Nephron progenitor cell (in vitro differentiated cells): ENCODE results near the gene CST9L.

Source experiments
- DNase-seq: peaks from one replicate; pipeline ENCODE4 v3.0.0; 2021
- H3K27ac Mint-ChIP-seq: 2 replicates; pipeline ENCODE4 v1.8.0; 2021; ENCODE audit warnings: mild to moderate bottlenecking, moderate library complexity, mixed read lengths
- H3K27me3 Mint-ChIP-seq: 2 replicates; pipeline ENCODE4 v1.8.0; 2021; ENCODE audit warnings: mild to moderate bottlenecking, low read depth, mixed read lengths; ENCODE audit not compliant: poor library complexity
- H3K36me3 Mint-ChIP-seq: 2 replicates; pipeline ENCODE4 v1.8.0; 2021; ENCODE audit warnings: low read depth, mixed read lengths
- H3K4me1 Mint-ChIP-seq: 2 replicates; pipeline ENCODE4 v1.8.0; 2021; ENCODE audit warnings: mixed read lengths
- H3K4me3 Mint-ChIP-seq: 2 replicates; pipeline ENCODE4 v1.8.0; 2021; ENCODE audit warnings: mild to moderate bottlenecking, moderate library complexity, mixed read lengths
- H3K9me3 Mint-ChIP-seq: 2 replicates; pipeline ENCODE4 v1.8.0; 2021; ENCODE audit warnings: mild to moderate bottlenecking, moderate library complexity, mixed read lengths
- TF ChIP-seq, protein P1 (sequence below): fragments of 200-600 bp; sonication (generic); IDR thresholded peaks from 2 replicates; pipeline ENCODE4 v1.5.0; 2021; ENCODE audit warnings: antibody characterized with exemption

CST9L gene

DNA sequence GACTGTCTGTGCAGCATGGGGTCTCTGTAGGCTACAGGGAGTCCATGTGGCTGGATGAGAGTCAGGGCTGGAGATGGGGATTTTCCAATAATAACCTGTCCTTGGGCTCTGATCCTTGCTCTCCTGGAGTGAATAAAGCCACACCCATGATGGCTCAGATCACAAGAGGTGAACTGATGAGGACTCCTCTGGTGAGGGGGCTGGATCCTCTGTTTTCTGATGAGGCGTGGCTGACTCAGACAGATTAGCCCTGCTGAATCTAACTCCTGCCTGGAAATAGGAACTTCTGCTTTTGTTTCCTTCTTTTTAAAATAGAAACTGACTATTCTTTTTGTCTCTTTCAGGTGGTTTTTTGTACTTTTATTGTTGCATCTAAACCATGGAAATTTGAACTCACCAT is 27.0 kb downstream of the CST9L start:
- H3K27me3 Mint-ChIP-seq, result peaks cover 6% of the 10 kb centered on the region
- DNase-seq, result no peak
- H3K9me3 Mint-ChIP-seq, result no peaks in the 10 kb centered on the region
- H3K27ac Mint-ChIP-seq, result no peak overlapping the region
- H3K4me3 Mint-ChIP-seq, result no peak overlapping the region
- H3K4me1 Mint-ChIP-seq, result peaks cover 11% of the 10 kb centered on the region
- H3K36me3 Mint-ChIP-seq, result no peaks in the 10 kb centered on the region
- TF ChIP-seq, protein P1, sequence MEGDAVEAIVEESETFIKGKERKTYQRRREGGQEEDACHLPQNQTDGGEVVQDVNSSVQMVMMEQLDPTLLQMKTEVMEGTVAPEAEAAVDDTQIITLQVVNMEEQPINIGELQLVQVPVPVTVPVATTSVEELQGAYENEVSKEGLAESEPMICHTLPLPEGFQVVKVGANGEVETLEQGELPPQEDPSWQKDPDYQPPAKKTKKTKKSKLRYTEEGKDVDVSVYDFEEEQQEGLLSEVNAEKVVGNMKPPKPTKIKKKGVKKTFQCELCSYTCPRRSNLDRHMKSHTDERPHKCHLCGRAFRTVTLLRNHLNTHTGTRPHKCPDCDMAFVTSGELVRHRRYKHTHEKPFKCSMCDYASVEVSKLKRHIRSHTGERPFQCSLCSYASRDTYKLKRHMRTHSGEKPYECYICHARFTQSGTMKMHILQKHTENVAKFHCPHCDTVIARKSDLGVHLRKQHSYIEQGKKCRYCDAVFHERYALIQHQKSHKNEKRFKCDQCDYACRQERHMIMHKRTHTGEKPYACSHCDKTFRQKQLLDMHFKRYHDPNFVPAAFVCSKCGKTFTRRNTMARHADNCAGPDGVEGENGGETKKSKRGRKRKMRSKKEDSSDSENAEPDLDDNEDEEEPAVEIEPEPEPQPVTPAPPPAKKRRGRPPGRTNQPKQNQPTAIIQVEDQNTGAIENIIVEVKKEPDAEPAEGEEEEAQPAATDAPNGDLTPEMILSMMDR, result no peak

DNA sequence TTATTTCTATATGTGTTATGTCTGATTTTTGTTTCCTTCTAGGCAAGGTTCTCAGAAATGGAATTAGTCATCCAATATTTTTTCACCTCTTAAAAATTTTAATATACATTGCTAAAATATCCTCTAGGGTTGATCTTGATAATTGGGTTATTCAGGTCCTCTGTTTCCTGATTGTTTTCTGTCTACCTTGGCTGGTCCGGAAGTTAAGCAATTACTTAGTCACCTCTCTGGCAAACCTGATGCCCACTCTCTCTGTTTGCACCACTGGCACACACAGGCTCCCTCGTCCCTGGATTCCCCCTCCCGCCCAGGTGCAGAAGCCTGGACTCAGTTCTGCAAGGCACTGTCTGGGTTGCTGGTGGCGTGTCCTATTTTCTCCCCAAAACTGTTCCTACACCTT is 27.7 kb downstream of the CST9L start:
- Mint-ChIP-seq H3K9me3 (no peaks in the 10 kb centered on the region), H3K27me3 (peaks cover 6% of the 10 kb centered on the region), H3K27ac (no peak overlapping the region), H3K36me3 (no peaks in the 10 kb centered on the region), H3K4me1 (peaks cover 11% of the 10 kb centered on the region), H3K4me3 (no peak overlapping the region)
- TF ChIP-seq, protein P1, result no peak
- DNase-seq, result no peak

DNA sequence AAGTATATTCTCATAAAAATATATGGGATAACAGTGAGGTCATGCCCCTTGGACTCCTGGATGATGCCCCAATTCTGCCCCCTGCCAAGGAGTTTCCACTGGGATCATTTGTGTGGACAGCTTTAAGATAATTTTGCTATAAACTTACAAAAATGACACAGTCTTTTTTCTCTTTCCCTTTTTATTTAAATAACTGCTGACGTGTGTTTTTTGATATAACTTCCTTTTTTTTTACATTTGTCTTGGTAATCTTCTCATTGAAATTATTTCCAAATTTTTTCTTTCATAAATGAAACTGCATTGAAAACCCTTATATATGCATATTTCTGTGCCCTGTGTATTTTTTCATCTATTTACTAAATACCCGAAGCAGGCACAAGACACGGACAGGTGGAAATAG is 31.3 kb downstream of the CST9L start:
- peaks cover 6% of the 10 kb centered on the region for H3K27me3 Mint-ChIP-seq
- H3K4me3 Mint-ChIP-seq, result no peak overlapping the region
- TF ChIP-seq, protein P1, result no peak
- no peaks in the 10 kb centered on the region for H3K9me3 Mint-ChIP-seq
- H3K27ac Mint-ChIP-seq, result no peak overlapping the region
- peaks cover 8% of the 10 kb centered on the region for H3K4me1 Mint-ChIP-seq
- no peaks in the 10 kb centered on the region for H3K36me3 Mint-ChIP-seq
- DNase-seq, result no peak

DNA sequence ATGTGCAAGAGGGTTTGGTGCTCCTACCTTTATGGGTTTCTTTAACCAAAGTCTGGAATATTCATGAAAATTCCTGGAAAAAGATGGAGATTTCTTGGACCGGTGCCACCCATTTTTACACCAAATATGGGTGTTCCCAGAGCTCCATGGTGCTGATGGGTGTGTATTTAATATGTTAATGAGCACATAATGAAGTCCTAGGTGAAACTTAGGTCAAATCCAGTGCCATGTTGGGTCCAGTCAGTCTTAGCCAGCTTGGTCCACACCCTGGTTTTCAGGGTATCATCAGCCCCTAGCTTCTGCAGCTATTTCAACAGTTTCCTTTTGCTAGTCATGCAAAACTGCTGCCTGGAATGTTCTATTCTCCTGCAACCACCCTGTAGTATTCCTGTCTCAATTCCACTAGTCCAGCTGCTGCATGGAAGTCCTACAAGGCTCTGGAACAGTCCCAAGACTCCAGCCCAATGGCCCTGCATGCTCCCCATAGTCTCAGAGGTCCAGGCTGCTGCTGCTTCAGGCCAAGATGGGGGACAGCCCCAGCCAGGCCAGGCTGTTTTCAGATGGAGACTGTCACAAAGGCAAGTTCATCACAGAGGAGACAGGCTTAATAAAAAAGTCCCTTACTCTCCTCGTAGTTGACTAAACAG is 31.8 kb downstream of the CST9L start:
- no peaks in the 10 kb centered on the region for H3K36me3 Mint-ChIP-seq
- TF ChIP-seq, protein P1, result no peak
- H3K9me3 Mint-ChIP-seq, result no peaks in the 10 kb centered on the region
- no peak for DNase-seq
- H3K27ac Mint-ChIP-seq, result no peak overlapping the region
- no peak overlapping the region for H3K4me3 Mint-ChIP-seq
- peaks cover 2% of the 10 kb centered on the region for H3K4me1 Mint-ChIP-seq
- peaks cover 6% of the 10 kb centered on the region for H3K27me3 Mint-ChIP-seq

- Mint-ChIP-seq H3K36me3 (no peaks in the 10 kb centered on the region), H3K4me1 (no peaks in the 10 kb centered on the region), H3K4me3 (no peak overlapping the region), H3K27ac (no peak overlapping the region), H3K9me3 (peaks cover 2% of the 10 kb centered on the region), H3K27me3 (no peaks in the 10 kb centered on the region)
- DNase-seq, result no peak
- TF ChIP-seq, protein P1, result no peak
Observed at GRCh38 chr20:23534801-23535593, 33.3 kb downstream of the CST9L start.
